ENCODE data around the gene CCDC33.

Gene CCDC33

DNA sequence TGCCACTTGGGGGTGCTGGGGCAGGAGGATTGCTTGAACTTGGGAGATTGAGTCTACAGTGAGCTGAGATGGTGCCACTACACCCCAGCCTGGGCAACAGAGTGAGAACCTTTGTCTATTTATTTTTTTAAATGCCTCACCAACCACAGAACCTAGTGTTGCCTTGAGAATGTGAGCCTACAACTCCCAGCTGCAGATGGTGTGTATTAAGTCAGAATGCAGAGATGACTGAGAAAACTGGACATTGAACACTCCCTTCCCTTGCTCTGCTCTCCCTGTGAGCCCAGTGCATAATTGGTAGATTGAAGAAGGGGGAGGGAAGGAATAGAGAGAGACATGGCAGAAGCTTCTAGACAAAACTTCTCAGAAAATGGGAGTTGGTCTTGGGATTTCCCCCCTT lies 53.5 kb downstream of the CCDC33 start:
- DNase-seq (ENCODE audit: low read depth), result no peak
- H3K4me3 ChIP-seq (ENCODE audit: low read depth, low read length), result no peak overlapping the region
- no peak for TF ChIP-seq CTCF (IDR thresholded peaks at IDR 0.05; ENCODE audit: insufficient read depth, low read depth, low read length, missing control alignments)

DNA sequence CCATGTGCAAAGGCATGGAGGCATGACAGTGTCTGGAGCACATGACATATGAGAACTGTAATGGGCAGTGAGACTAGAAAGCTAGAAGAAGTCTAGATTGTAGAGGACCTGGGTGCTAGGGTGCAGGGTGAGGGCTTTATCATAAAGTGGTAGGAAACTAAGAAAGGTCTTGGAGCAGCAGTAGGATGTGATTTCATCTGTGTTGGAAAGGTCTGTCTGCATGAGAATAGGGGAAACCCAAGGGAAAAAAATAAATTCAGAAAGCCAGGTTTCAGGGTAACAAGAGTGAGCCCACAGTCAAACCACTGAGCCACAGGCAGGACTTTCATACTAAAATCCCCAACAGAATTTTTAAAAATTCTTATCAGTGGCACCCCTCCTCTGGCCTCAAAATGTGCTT lies 54.5 kb downstream of the CCDC33 start:
- DNase-seq (ENCODE audit: low read depth), result peak; percentile 32
- no peak for TF ChIP-seq CTCF (IDR thresholded peaks at IDR 0.05; ENCODE audit: insufficient read depth, low read depth, low read length, missing control alignments)
- H3K4me3 ChIP-seq (ENCODE audit: low read depth, low read length), result no peak overlapping the region

- DNase-seq (ENCODE audit: low read depth), result peak; percentile 81
- no peak for TF ChIP-seq CTCF (IDR thresholded peaks at IDR 0.05; ENCODE audit: insufficient read depth, low read depth, low read length, missing control alignments)
- H3K4me3 ChIP-seq (ENCODE audit: low read depth, low read length), result no peak overlapping the region
Observed at GRCh38 chr15:74291101-74292071, 55.3 kb downstream of the CCDC33 start.

DNA sequence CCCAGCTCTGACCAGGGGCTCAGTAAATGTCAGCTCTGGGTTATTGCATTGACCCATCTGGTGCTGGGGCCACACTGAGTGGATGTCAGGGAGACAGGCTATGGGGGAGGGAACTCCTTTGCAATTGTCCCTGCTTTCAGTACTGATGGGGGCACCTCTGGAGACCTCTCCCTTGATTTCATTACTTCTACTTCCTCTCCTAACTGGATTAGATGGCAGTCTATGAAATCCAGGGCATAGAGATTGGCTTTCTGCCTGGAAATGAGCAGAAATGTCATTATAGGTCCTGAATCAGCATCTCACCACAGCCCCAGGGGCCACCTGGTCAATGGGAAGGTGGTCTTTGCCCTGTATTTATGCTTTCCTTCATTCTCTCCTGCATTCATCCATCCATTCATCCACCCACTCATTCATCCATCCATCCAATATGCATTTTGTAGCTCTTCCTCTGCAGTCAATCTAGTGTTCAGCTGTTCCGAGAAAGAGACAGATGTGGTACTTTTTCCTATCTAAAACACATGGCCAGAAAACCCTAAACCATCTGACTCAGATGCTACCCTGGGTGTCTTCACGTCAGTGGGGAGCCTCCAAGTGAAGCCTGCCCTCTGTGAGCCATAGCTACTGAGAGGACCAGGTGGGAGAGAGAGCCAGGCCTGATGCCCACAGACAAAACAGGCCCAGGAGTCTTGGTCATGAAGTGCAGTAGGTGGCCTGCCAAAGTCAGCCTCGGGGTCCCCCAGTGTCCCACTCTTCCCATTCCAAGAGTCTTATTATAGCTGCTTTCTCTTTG lies 57.1 kb downstream of the CCDC33 start:
- no peak for TF ChIP-seq CTCF (IDR thresholded peaks at IDR 0.05; ENCODE audit: insufficient read depth, low read depth, low read length, missing control alignments)
- H3K4me3 ChIP-seq (ENCODE audit: low read depth, low read length), result no peak overlapping the region
- DNase-seq (ENCODE audit: low read depth), result no peak

- DNase-seq (ENCODE audit: low read depth), result no peak
- TF ChIP-seq CTCF (IDR thresholded peaks at IDR 0.05; ENCODE audit: insufficient read depth, low read depth, low read length, missing control alignments), result no peak
Observed at GRCh38 chr15:74294010-74294409, 57.9 kb downstream of the CCDC33 start.

DNA sequence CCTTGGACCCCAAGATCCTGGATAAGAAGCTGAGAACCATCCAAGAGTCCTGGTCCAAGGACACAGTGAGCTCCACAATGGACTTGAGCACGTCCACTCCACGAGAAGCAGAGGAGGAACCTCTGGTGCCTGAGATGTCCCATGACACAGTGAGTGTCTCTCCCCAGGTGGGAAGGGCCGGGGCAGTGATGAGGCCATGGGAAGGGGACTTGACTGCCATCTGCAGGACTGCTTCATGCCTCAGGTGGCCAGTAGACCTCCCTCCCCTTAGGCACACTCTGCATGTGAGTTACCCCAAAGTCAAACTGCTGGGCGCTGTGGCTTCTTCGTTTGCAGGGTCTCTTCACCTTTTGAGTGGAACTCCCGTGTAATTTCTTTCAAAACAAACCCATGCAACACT lies 59.7 kb downstream of the CCDC33 start:
- no peak overlapping the region for H3K4me3 ChIP-seq (ENCODE audit: low read depth, low read length)
- no peak for DNase-seq (ENCODE audit: low read depth)
- no peak for TF ChIP-seq CTCF (IDR thresholded peaks at IDR 0.05; ENCODE audit: insufficient read depth, low read depth, low read length, missing control alignments)

More at GRCh38 chr15:74294010-74294409, 57.9 kb downstream of the CCDC33 start:
- H3K4me3 ChIP-seq (ENCODE audit: low read depth, low read length), result no peak overlapping the region
